ENCODE results near the gene ACER3.
A peak's percentile ranks its signal among the peaks of the same experiment; 100 is the strongest.

Gene ACER3

GRCh38 chr11:76919887-76920746, 59.4 kb downstream of the ACER3 start:
- peak; percentile 89 for DNase-seq (ENCODE audit: low read depth, low spot score)

- DNase-seq (ENCODE audit: low read depth, low spot score), result no peak
These were observed 66.4 kb downstream of the ACER3 start for GRCh38 chr11:76927160-76927559.

GRCh38 chr11:76935042-76935441, 74.3 kb downstream of the ACER3 start:
- no peak for DNase-seq (ENCODE audit: low read depth, low spot score)

GRCh38 chr11:76939219-76939631, 78.5 kb downstream of the ACER3 start:
- no peak for DNase-seq (ENCODE audit: low read depth, low spot score)

GRCh38 chr11:76944225-76944624, 83.5 kb downstream of the ACER3 start:
- DNase-seq (ENCODE audit: low read depth, low spot score), result no peak

- DNase-seq (ENCODE audit: low read depth, low spot score), result no peak
These were observed 85.5 kb downstream of the ACER3 start for GRCh38 chr11:76946223-76946622.

GRCh38 chr11:76947190-76947589, 86.5 kb downstream of the ACER3 start:
- no peak for DNase-seq (ENCODE audit: low read depth, low spot score)

- DNase-seq (ENCODE audit: low read depth, low spot score), result no peak
These were observed 87.1 kb downstream of the ACER3 start for GRCh38 chr11:76947800-76948199.

GRCh38 chr11:76955459-76956114, 94.9 kb downstream of the ACER3 start:
- no peak for DNase-seq (ENCODE audit: low read depth, low spot score)

- peak; percentile 14 for DNase-seq (ENCODE audit: low read depth, low spot score)
These were observed 102.1 kb downstream of the ACER3 start for GRCh38 chr11:76962583-76963416.

- peak; percentile 8 for DNase-seq (ENCODE audit: low read depth, low spot score)
These were observed 102.9 kb downstream of the ACER3 start for GRCh38 chr11:76963417-76964168.

GRCh38 chr11:76972051-76972450, 111.3 kb downstream of the ACER3 start:
- DNase-seq (ENCODE audit: low read depth, low spot score), result no peak

GRCh38 chr11:76974179-76974891, 113.6 kb downstream of the ACER3 start:
- no peak for DNase-seq (ENCODE audit: low read depth, low spot score)

- DNase-seq (ENCODE audit: low read depth, low spot score), result no peak
These were observed 114.8 kb downstream of the ACER3 start for GRCh38 chr11:76975513-76975912.

GRCh38 chr11:76977791-76978190, 117.1 kb downstream of the ACER3 start:
- no peak for DNase-seq (ENCODE audit: low read depth, low spot score)

GRCh38 chr11:76978239-76978638, 117.5 kb downstream of the ACER3 start:
- peak; percentile 2 for DNase-seq (ENCODE audit: low read depth, low spot score)

GRCh38 chr11:76978818-76979217, 118.1 kb downstream of the ACER3 start:
- DNase-seq (ENCODE audit: low read depth, low spot score), result no peak

GRCh38 chr11:76980196-76980595, 119.5 kb downstream of the ACER3 start:
- DNase-seq (ENCODE audit: low read depth, low spot score), result no peak

- no peak for DNase-seq (ENCODE audit: low read depth, low spot score)
These were observed 124.0 kb downstream of the ACER3 start for GRCh38 chr11:76984743-76985142.

- DNase-seq (ENCODE audit: low read depth, low spot score), result no peak
These were observed 126.5 kb downstream of the ACER3 start for GRCh38 chr11:76987203-76987602.

GRCh38 chr11:76990628-76991027, 129.9 kb downstream of the ACER3 start:
- no peak for DNase-seq (ENCODE audit: low read depth, low spot score)
